H1 (cell line): ENCODE results near the gene CFAP161. TPM values are rescaled to one million over a fixed set of nuclear protein-coding genes. Genes with fewer than 3 reads are reported as not detected.

ENCODE experiments used
- CTCF ChIA-PET: fragments of 300-600 bp; sonication (Branson Sonifier 250); formaldehyde crosslinking; loops from one replicate; lab custom pipeline; 2021; ENCODE audit not compliant: partially characterized antibody; lab: Charles Lee
- POLR2A ChIA-PET: fragments of 300-600 bp; sonication (Branson Sonifier 250); formaldehyde crosslinking; loops from one replicate; lab custom pipeline; 2021; ENCODE audit warnings: inconsistent platforms; ENCODE audit not compliant: partially characterized antibody; lab: Charles Lee
- DNase-seq, 2 experiments: peaks; one replicate each; pipeline versions ENCODE4 v3.0.0 to v3.0.0-alpha.2; 2010 to 2022; ENCODE audit warnings: low spot score in 2 of 2, low read depth in 1 of 2, mixed read lengths in 1 of 2
- FAIRE-seq: peaks from 2 replicates; lab custom pipeline; 2011; peaks lifted over from hg19 to GRCh38; lab: Jason Lieb, UNC
- H2AFZ ChIP-seq: 2 replicates; pipeline ENCODE4 v1.8.1; 2012; ENCODE audit warnings: low read length, inconsistent platforms
- H2AK5ac ChIP-seq: 2 replicates; pipeline ENCODE4 v1.6.1; 2013; ENCODE audit warnings: low read depth, low read length
- H2BK120ac ChIP-seq: replicated peaks from 2 replicates; pipeline ENCODE3; 2013; ENCODE audit warnings: low read depth, low read length, inconsistent platforms
- H2BK12ac ChIP-seq: 2 replicates; pipeline ENCODE4 v1.6.1; 2013; ENCODE audit warnings: low read depth, low read length
- H2BK15ac ChIP-seq: 2 replicates; pipeline ENCODE4 v1.6.1; 2013; ENCODE audit warnings: low read length
- H2BK20ac ChIP-seq: 2 replicates; pipeline ENCODE4 v1.6.1; 2013; ENCODE audit warnings: low read length
- H2BK5ac ChIP-seq: 2 replicates; pipeline ENCODE4 v1.6.1; 2013; ENCODE audit warnings: low read depth, low read length
- H3K14ac ChIP-seq: 2 replicates; pipeline ENCODE4 v1.6.1; 2013; ENCODE audit warnings: inconsistent platforms; ENCODE audit not compliant: insufficient read length
- H3K18ac ChIP-seq: 2 replicates; pipeline ENCODE4 v1.6.1; 2013; ENCODE audit warnings: low read length; ENCODE audit errors: extremely low read depth
- H3K23ac ChIP-seq: 2 replicates; pipeline ENCODE4 v1.6.1; 2013; ENCODE audit warnings: inconsistent platforms; ENCODE audit not compliant: insufficient read length
- H3K23me2 ChIP-seq: 2 replicates; pipeline ENCODE4 v1.6.1; 2013; ENCODE audit warnings: low read depth, low read length
- H3K27ac ChIP-seq: 2 replicates; pipeline ENCODE4 v1.6.1; 2011; ENCODE audit warnings: low read depth, low read length, inconsistent platforms
- H3K27me3 ChIP-seq, 4 experiments: replicated peaks in 1 of 4; 1 replicate in 1 of 4; 2 replicates in 3 of 4; pipeline versions ENCODE4 v1.6.1 to v1.8.1; 2011 to 2013; ENCODE audit warnings: low read length in 3 of 4, mild to moderate bottlenecking in 3 of 4, inconsistent platforms in 2 of 4, mixed read lengths in 2 of 4, moderate library complexity in 1 of 4; ENCODE audit not compliant: control insufficient read depth in 3 of 4, insufficient read depth in 3 of 4; ENCODE audit errors: extremely low read depth in 1 of 4
- H3K36me3 ChIP-seq, 4 experiments: 2 replicates each; pipeline versions ENCODE4 v1.6.1 to v1.8.1; 2011 to 2013; ENCODE audit warnings: mild to moderate bottlenecking in 4 of 4, low read length in 3 of 4, moderate library complexity in 2 of 4, control low read depth in 1 of 4, inconsistent platforms in 1 of 4; ENCODE audit not compliant: insufficient read depth in 4 of 4, control insufficient read depth in 2 of 4
- H3K4ac ChIP-seq: replicated peaks from 2 replicates; pipeline ENCODE3; 2013; ENCODE audit warnings: low read length, low read depth, mixed read lengths, inconsistent platforms; ENCODE audit not compliant: insufficient read length
- H3K4me1 ChIP-seq, 4 experiments: replicated peaks in 1 of 4; 1 replicate in 1 of 4; 2 replicates in 3 of 4; pipeline versions ENCODE4 v1.6.1 to v1.8.1; 2011 to 2013; ENCODE audit warnings: low read length in 3 of 4, inconsistent platforms in 2 of 4, mixed read lengths in 1 of 4; ENCODE audit not compliant: insufficient read depth in 4 of 4, control insufficient read depth in 3 of 4
- H3K4me2 ChIP-seq, 2 experiments: 2 replicates each; pipeline versions ENCODE4 v1.6.1 to v1.8.1; 2011 to 2013; ENCODE audit warnings: low read depth in 2 of 2, low read length in 2 of 2, control low read depth in 1 of 2, inconsistent platforms in 1 of 2, mild to moderate bottlenecking in 1 of 2; ENCODE audit not compliant: insufficient read depth in 1 of 2
- H3K4me3 ChIP-seq, 4 experiments: fragments of 200-600, 300-600 bp in 1 of 4; sonication (generic), shearing (Covaris generic), sonication (Bioruptor Twin) in 1 of 4; 2 replicates each; pipeline versions ENCODE4 v1.5.1 to v1.8.1; 2011 to 2016; ENCODE audit warnings: low read length in 4 of 4, low read depth in 3 of 4, control low read depth in 2 of 4, inconsistent platforms in 2 of 4, mild to moderate bottlenecking in 2 of 4, mixed read lengths in 1 of 4, moderate library complexity in 1 of 4; ENCODE audit not compliant: insufficient read depth in 2 of 4; ENCODE audit errors: extremely low read depth in 1 of 4
- H3K56ac ChIP-seq: replicated peaks from 2 replicates; pipeline ENCODE3; 2013; ENCODE audit warnings: low read depth, mild to moderate bottlenecking, mixed read lengths, low read length, inconsistent platforms; ENCODE audit not compliant: insufficient read length
- H3K79me1 ChIP-seq: 2 replicates; pipeline ENCODE4 v1.6.1; 2013; ENCODE audit warnings: low read depth, low read length, control low read depth
- H3K79me2 ChIP-seq, 2 experiments: 2 replicates each; pipeline versions ENCODE4 v1.6.1 to v1.8.1; 2012 to 2013; ENCODE audit warnings: low read length in 2 of 2, mild to moderate bottlenecking in 2 of 2, inconsistent platforms in 1 of 2; ENCODE audit not compliant: insufficient read depth in 2 of 2, control insufficient read depth in 1 of 2
- H3K9ac ChIP-seq, 4 experiments: replicated peaks in 1 of 4; 1 replicate in 1 of 4; 2 replicates in 3 of 4; pipeline versions ENCODE4 v1.6.1 to v1.8.1; 2011 to 2013; ENCODE audit warnings: low read depth in 3 of 4, low read length in 3 of 4, control low read depth in 2 of 4, mild to moderate bottlenecking in 2 of 4, moderate library complexity in 2 of 4, inconsistent platforms in 1 of 4; ENCODE audit errors: extremely low read depth in 1 of 4
- H3K9me3 ChIP-seq, 2 experiments: 2 replicates each; pipeline versions ENCODE4 v1.6.1 to v1.8.1; 2012 to 2013; ENCODE audit warnings: mild to moderate bottlenecking in 2 of 2, moderate library complexity in 2 of 2, control low read depth in 1 of 2, inconsistent platforms in 1 of 2, low read depth in 1 of 2, low read length in 1 of 2, mixed read lengths in 1 of 2; ENCODE audit not compliant: insufficient read depth in 2 of 2
- H4K20me1 ChIP-seq, 2 experiments: replicated peaks in 1 of 2; 2 replicates each; pipeline versions ENCODE3 to v1.8.1; 2011 to 2013; ENCODE audit warnings: inconsistent platforms in 2 of 2, low read length in 2 of 2, mild to moderate bottlenecking in 1 of 2; ENCODE audit not compliant: insufficient read depth in 2 of 2, control insufficient read depth in 1 of 2
- H4K5ac ChIP-seq: 2 replicates; pipeline ENCODE4 v1.6.1; 2013; ENCODE audit warnings: low read length, low read depth, mixed read lengths, inconsistent platforms; ENCODE audit not compliant: insufficient read length
- H4K8ac ChIP-seq: 2 replicates; pipeline ENCODE4 v1.8.0; 2013; ENCODE audit warnings: mild to moderate bottlenecking, moderate library complexity, low read length, inconsistent platforms; ENCODE audit not compliant: insufficient read depth; ENCODE audit errors: extremely low read depth
- H4K91ac ChIP-seq: replicated peaks from 2 replicates; pipeline ENCODE3; 2013; ENCODE audit warnings: low read length, mixed read lengths, inconsistent platforms; ENCODE audit not compliant: insufficient read length
- FOSL1 ChIP-seq: IDR thresholded peaks from 2 replicates; pipeline ENCODE4 v1.6.1; 2011; ENCODE audit warnings: mild to moderate bottlenecking, low read depth, low read length, moderate library complexity; ENCODE audit not compliant: insufficient read depth
- PHF8 ChIP-seq: fragments of 200-600 bp; sonication (generic); conservative IDR thresholded peaks from 2 replicates; pipeline ENCODE4 v1.7.1; 2012; ENCODE audit warnings: low read depth, mild to moderate bottlenecking, inconsistent platforms, low read length, moderate library complexity
- SIX5 ChIP-seq: IDR thresholded peaks from 2 replicates; pipeline ENCODE4 v1.6.1; 2011; ENCODE audit warnings: mild to moderate bottlenecking, low read depth, low read length
- SRF ChIP-seq: IDR thresholded peaks from 2 replicates; pipeline ENCODE4 v1.6.1; 2011; ENCODE audit warnings: mild to moderate bottlenecking, low read depth, low read length, moderate library complexity
- TBP ChIP-seq: IDR thresholded peaks from 2 replicates; pipeline ENCODE4 v1.6.1; 2011; ENCODE audit warnings: low read depth, low read length, improper control_type of control experiment
- ZNF274 ChIP-seq: IDR thresholded peaks from 2 replicates; pipeline ENCODE4 v1.7.0; 2012; ENCODE audit warnings: low read length, borderline replicate concordance; ENCODE audit errors: extremely low read depth
- WGBS, 2 experiments: shearing (Covaris generic) in 1 of 2; methylation state at CpG; one replicate each; pipeline versions ENCODE4 v1.1.6 to v1.1.7; 2013 to 2015; ENCODE audit warnings: low lambda C conversion rate in 2 of 2, mixed read lengths in 2 of 2, inconsistent platforms in 1 of 2, low coverage in 1 of 2, missing lambda C conversion rate in 1 of 2; ENCODE audit not compliant: insufficient replicate concordance in 2 of 2, insufficient coverage in 1 of 2, insufficient read length in 1 of 2; ENCODE audit errors: extremely low coverage in 1 of 2, missing lambda C conversion rate in 1 of 2; 5-methylcytosine and 5-hydroxymethylcytosine counted together
- polyA plus RNA-seq, 7 experiments: library from polyadenylated mRNA; depleted of rRNA in 3 of 7; stranded (reverse) in 5 of 7; unstranded in 2 of 7; fragments of >200 nt in 5 of 7; fragments of 200-250 nt in 2 of 7; gene quantifications; 1 replicate in 5 of 7; 2 replicates in 1 of 7; 4 replicates in 1 of 7; pipeline versions ENCODE4 v1.2.1 to v1.2.3, GENCODE V29; 2011 to 2013; ENCODE audit warnings: missing spikeins in 2 of 7, mixed read lengths in 2 of 7
- total RNA-seq: library from RNA; stranded (reverse); fragmentation: NEBNext Ultra II Directional; extraction: Animal tissue kit (Norgen Biotek cat#: 25700); gene quantifications from 2 replicates; pipeline ENCODE4 v1.2.1, GENCODE V29; 2021
- TF ChIP-seq, protein P1 (sequence below): IDR thresholded peaks from 2 replicates; pipeline ENCODE4 v1.6.1; 2011; ENCODE audit warnings: low read depth, mild to moderate bottlenecking, low read length; ENCODE audit not compliant: insufficient read depth
- TF ChIP-seq, protein P2 (sequence below), 3 experiments: IDR thresholded peaks; 1 replicate in 2 of 3; 2 replicates in 1 of 3; pipeline versions ENCODE4 v1.5.1 to v1.6.1; 2011; ENCODE audit warnings: low read length in 3 of 3, mild to moderate bottlenecking in 3 of 3, inconsistent platforms in 2 of 3, low read depth in 1 of 3, moderate library complexity in 1 of 3; ENCODE audit not compliant: insufficient read depth in 1 of 3; ENCODE audit errors: control extremely low read depth in 1 of 3
- TF ChIP-seq, protein P3 (sequence below): IDR thresholded peaks from 2 replicates; pipeline ENCODE4 v1.6.1; 2012; ENCODE audit warnings: low read length, inconsistent platforms

CFAP161 gene
- total and polyA plus RNA-seq, 2 of the 8 experiments (the other 6 are each of a cell fraction or from before 2014, with no cell fraction given) = 0.05 TPM; not detected in 1

DNA sequence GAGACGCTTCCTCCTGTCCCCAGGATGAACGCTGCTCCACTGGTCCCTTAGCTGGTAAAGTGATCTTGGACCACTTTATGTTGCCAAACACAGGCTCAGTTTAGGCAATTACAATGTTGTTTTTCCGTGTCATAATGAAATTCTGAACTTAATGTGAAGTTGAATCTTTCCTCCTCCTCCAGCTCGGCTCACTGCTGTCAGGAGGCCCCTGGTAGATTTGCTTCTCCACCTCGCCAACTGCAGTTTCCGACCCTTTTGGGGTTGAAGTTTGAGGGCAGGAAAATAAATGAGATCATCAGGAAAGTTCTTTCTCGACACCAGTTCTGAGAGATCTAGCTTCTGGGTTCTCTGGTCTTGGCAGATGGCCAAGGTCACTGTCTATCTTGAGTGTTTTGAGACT, 27.8 kb downstream of the CFAP161 start:
- Histone ChIP-seq H4K91ac (no peak overlapping the region), H2BK15ac (no peak overlapping the region), H3K4me2 (no peak overlapping the region), H3K36me3 (no peaks in the 10 kb centered on the region), H2BK120ac (no peak overlapping the region), H4K5ac (no peak overlapping the region), H3K56ac (no peak overlapping the region), H2BK12ac (no peak overlapping the region), H3K4me1 (no peaks in the 10 kb centered on the region), H3K18ac (no peak overlapping the region), H3K79me1 (no peaks in the 10 kb centered on the region), H3K23ac (no peak overlapping the region), H4K8ac (no peak overlapping the region), H3K9me3 (no peaks in the 10 kb centered on the region), H3K79me2 (no peaks in the 10 kb centered on the region), H2BK5ac (no peak overlapping the region), H3K4me3 (no peak overlapping the region), H3K27ac (no peak overlapping the region), H3K4ac (no peak overlapping the region), H3K23me2 (no peaks in the 10 kb centered on the region), H4K20me1 (no peaks in the 10 kb centered on the region), H3K9ac (no peak overlapping the region), H3K27me3 (no peaks in the 10 kb centered on the region), H2AK5ac (no peak overlapping the region), H3K14ac (no peak overlapping the region), H2AFZ (no peak overlapping the region), H2BK20ac (no peak overlapping the region)
- WGBS, 2 experiments = 90% methylated on average over 7 of the region's 7 CpGs; no CpG with 5 or more reads in 1 of the 2 experiments
- CTCF ChIA-PET = interaction anchor here (1.1 to 11.9 kb wide), 2 partner anchors 9 to 105 kb away, joined by 3 to 162 read pairs; no protein-coding TSS in a partner anchor
- no peak for DNase-seq
- POLR2A ChIA-PET = no interaction called here
- FAIRE-seq = no peak
- no peak for TF ChIP-seq FOSL1
- TF ChIP-seq SRF = no peak
- no peak for TF ChIP-seq PHF8
- TF ChIP-seq, protein P1, sequence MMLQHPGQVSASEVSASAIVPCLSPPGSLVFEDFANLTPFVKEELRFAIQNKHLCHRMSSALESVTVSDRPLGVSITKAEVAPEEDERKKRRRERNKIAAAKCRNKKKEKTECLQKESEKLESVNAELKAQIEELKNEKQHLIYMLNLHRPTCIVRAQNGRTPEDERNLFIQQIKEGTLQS = no peak
- TF ChIP-seq TBP = no peak
- TF ChIP-seq, protein P2, sequence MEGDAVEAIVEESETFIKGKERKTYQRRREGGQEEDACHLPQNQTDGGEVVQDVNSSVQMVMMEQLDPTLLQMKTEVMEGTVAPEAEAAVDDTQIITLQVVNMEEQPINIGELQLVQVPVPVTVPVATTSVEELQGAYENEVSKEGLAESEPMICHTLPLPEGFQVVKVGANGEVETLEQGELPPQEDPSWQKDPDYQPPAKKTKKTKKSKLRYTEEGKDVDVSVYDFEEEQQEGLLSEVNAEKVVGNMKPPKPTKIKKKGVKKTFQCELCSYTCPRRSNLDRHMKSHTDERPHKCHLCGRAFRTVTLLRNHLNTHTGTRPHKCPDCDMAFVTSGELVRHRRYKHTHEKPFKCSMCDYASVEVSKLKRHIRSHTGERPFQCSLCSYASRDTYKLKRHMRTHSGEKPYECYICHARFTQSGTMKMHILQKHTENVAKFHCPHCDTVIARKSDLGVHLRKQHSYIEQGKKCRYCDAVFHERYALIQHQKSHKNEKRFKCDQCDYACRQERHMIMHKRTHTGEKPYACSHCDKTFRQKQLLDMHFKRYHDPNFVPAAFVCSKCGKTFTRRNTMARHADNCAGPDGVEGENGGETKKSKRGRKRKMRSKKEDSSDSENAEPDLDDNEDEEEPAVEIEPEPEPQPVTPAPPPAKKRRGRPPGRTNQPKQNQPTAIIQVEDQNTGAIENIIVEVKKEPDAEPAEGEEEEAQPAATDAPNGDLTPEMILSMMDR (IDR thresholded peaks at IDR 0.05; ENCODE audit: control extremely low read depth in 1 of 3, insufficient read depth in 1 of 3, low read depth in 1 of 3, low read length in 3 of 3) = no peak
- no peak for TF ChIP-seq ZNF274
- TF ChIP-seq, protein P3, sequence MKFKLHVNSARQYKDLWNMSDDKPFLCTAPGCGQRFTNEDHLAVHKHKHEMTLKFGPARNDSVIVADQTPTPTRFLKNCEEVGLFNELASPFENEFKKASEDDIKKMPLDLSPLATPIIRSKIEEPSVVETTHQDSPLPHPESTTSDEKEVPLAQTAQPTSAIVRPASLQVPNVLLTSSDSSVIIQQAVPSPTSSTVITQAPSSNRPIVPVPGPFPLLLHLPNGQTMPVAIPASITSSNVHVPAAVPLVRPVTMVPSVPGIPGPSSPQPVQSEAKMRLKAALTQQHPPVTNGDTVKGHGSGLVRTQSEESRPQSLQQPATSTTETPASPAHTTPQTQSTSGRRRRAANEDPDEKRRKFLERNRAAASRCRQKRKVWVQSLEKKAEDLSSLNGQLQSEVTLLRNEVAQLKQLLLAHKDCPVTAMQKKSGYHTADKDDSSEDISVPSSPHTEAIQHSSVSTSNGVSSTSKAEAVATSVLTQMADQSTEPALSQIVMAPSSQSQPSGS = no peak
- no peak for TF ChIP-seq SIX5
